ENCODE results near the gene GALNT6. TPM values are rescaled to one million over a fixed set of nuclear protein-coding genes. Genes with fewer than 3 reads are reported as not detected.

The GALNT6 gene
- total RNA-seq, 1 donor from 2014 or later, result 24.0 TPM

DNA sequence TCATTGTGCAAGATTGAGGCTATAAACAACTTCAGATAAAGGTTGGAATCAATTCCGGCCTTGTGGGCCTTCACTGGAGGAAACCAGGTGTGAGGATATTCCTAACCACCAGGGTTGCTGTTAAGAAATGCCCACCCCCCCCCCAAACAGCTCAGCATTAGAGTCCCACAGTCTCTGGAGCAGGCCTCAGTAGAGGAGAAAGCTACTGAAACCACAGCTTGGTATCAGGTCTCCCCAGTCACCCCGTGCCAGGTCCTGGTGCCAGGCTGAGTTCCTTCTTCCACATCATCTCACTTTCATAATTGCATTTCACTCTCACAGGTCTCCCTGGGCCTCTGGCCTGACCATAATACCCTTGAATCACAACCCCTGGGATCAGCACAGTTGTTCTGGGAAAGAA lies 12.5 kb downstream of the GALNT6 start:
- Histone ChIP-seq H3K4me3 (no peak overlapping the region), H3K27me3 (ENCODE audit: low read depth) (peaks cover 5% of the 10 kb centered on the region), H3K9me3 (no peaks in the 10 kb centered on the region), H3K27ac (no peak overlapping the region), H3K36me3 (peaks cover 11% of the 10 kb centered on the region), H3K4me1 (no peaks in the 10 kb centered on the region)
- DNase-seq (no peak), ATAC-seq (no peak)
- intact Hi-C loops (cut with DNase I), result no loop called here
- no peak for TF ChIP-seq CTCF (IDR thresholded peaks at IDR 0.05)

DNA sequence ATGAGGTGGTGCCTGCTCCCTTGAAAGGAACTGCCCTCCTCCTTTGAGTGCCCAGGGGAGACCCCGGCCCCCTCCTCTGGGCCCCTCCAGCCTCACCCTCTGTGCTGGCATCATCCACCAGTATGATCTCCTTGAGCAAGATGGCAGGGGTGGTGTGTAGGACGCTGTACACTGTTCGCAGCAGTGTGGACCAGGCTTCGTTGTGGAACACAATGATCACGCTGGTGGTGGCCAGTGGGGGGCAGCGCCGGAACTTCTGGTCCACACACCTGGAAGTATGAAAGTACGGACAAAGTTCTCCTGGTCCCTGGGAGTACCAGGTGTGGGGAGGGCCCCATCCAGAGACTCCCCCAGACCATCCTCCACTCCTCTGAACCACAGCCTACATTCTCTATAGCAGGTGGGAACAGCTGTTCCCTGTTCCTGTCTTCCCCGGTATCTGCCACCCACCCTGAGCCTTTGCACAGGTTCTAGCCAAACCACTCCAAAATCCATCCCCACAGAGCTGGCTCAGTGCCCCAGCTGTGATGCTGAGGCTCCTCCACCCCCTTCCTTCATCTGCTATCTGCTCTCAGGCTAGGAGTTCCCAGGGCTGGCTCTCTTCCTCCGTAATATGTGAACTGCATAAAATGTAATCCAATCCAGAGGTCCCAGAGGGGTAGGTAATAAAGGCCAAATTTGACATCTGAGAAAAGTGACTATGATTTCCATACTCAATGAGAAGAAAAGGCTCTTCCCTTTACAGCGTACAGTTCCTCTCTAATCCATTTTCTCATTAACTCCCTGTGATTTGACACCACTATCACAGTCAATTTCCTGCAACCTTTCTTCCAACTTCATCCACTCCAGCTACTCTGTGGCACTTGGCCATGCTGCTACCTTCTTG lies 13.9 kb downstream of the GALNT6 start:
- Histone ChIP-seq H3K36me3 (peaks cover 11% of the 10 kb centered on the region), H3K4me3 (no peak overlapping the region), H3K9me3 (no peaks in the 10 kb centered on the region), H3K27ac (no peak overlapping the region), H3K4me1 (no peaks in the 10 kb centered on the region), H3K27me3 (ENCODE audit: low read depth) (peaks cover 5% of the 10 kb centered on the region)
- DNase-seq (no peak), ATAC-seq (no peak)
- TF ChIP-seq CTCF (IDR thresholded peaks at IDR 0.05), result no peak
- intact Hi-C loops (cut with DNase I), result no loop called here

DNA sequence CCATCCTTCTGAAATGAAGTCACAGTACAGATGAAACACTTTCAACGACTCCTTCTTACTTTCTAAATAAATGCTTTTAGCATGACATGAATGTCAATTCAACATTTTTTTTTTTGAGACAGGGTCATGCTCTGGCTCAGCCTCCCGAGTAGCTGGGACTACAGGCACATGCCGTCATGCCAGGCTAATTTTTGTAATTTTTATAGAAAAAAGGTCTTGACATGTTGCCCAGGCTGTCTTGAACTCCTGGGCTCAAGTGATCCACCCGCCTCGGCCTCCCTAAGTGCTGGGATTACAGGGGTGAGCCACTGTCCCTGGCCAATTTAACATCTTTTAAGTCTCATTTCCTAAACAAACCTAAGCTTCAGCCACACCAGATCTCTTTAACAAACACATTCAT lies 16.4 kb downstream of the GALNT6 start:
- no peak for TF ChIP-seq CTCF (IDR thresholded peaks at IDR 0.05)
- intact Hi-C loops (cut with DNase I), result no loop called here
- Histone ChIP-seq H3K27me3 (ENCODE audit: low read depth) (peaks cover 5% of the 10 kb centered on the region), H3K9me3 (no peaks in the 10 kb centered on the region), H3K27ac (no peak overlapping the region), H3K36me3 (peaks cover 7% of the 10 kb centered on the region), H3K4me1 (peaks cover 8% of the 10 kb centered on the region), H3K4me3 (no peak overlapping the region)
- DNase-seq (no peak), ATAC-seq (no peak)

GRCh38 chr12:51374361-51374760 lies 16.8 kb downstream of the GALNT6 start:
- Histone ChIP-seq H3K36me3 (peaks cover 7% of the 10 kb centered on the region), H3K27me3 (ENCODE audit: low read depth) (peaks cover 2% of the 10 kb centered on the region), H3K4me1 (peaks cover 12% of the 10 kb centered on the region), H3K9me3 (no peaks in the 10 kb centered on the region), H3K27ac (no peak overlapping the region), H3K4me3 (no peak overlapping the region)
- intact Hi-C loops (cut with DNase I), result no loop called here
- ATAC-seq (no peak), DNase-seq (no peak)
- no peak for TF ChIP-seq CTCF (IDR thresholded peaks at IDR 0.05)

DNA sequence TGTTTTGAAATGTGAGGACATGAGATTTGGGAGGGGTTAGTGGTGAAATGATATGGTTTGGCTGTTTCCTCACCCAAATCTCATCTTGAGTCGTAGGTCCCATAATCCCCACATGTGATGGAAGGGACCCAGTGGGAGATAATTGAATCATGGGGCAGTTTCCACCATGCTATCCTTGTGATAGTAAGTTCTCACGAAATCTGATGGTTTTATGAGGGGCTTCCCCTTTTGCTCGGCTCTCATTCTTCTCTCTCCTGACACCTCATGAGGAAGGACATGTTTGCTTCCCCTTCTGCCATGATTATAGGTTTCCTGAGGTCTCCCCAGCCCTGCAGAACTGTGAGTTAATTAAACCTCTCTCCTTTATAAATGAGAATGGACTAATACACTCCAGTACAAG lies 18.0 kb downstream of the GALNT6 start:
- no peaks in the 10 kb centered on the region for H3K9me3 ChIP-seq
- no peak overlapping the region for H3K4me3 ChIP-seq
- H3K4me1 ChIP-seq, result peaks cover 19% of the 10 kb centered on the region
- ATAC-seq, result no peak
- DNase-seq, result no peak
- intact Hi-C loops (cut with DNase I), result no loop called here
- no peaks in the 10 kb centered on the region for H3K27me3 ChIP-seq (ENCODE audit: low read depth)
- H3K36me3 ChIP-seq, result peaks cover 7% of the 10 kb centered on the region
- H3K27ac ChIP-seq, result no peak overlapping the region
- TF ChIP-seq CTCF (IDR thresholded peaks at IDR 0.05), result no peak
